Activated CD8-positive, alpha-beta memory T cell treated with anti-CD3 and anti-CD28 coated beads for 48 hours (primary cell): Measurements from ENCODE around the gene HRH3.

Experiments
- DNase-seq, 3 experiments: peaks; one replicate each; pipeline ENCODE4 v3.0.0-alpha.2; 2020; ENCODE audit warnings: low read depth in 2 of 3, low spot score in 2 of 3

Gene HRH3

GRCh38 chr20:62230696-62231095, 10.6 kb upstream of the HRH3 start:
- no peak for DNase-seq

- DNase-seq = no peak
Observed at GRCh38 chr20:62230276-62230675, 10.2 kb upstream of the HRH3 start.

GRCh38 chr20:62229667-62230066, 9.6 kb upstream of the HRH3 start:
- no peak for DNase-seq

- no peak for DNase-seq
Observed at GRCh38 chr20:62228982-62229545, 9.0 kb upstream of the HRH3 start.

- no peak for DNase-seq
Observed at GRCh38 chr20:62227977-62228958, 8.2 kb upstream of the HRH3 start.

- DNase-seq = no peak
Observed at GRCh38 chr20:62227591-62227976, 7.5 kb upstream of the HRH3 start.

- DNase-seq = no peak
Observed at GRCh38 chr20:62226707-62227590, 6.9 kb upstream of the HRH3 start.

GRCh38 chr20:62225820-62226635, 6.0 kb upstream of the HRH3 start:
- no peak for DNase-seq

- DNase-seq = no peak
Observed at GRCh38 chr20:62225026-62225425, 4.9 kb upstream of the HRH3 start.

GRCh38 chr20:62224113-62224855, 4.2 kb upstream of the HRH3 start:
- no peak for DNase-seq

- DNase-seq = no peak
Observed at GRCh38 chr20:62223571-62223970, 3.5 kb upstream of the HRH3 start.

- DNase-seq = no peak
Observed at GRCh38 chr20:62222972-62223371, 2.9 kb upstream of the HRH3 start.

GRCh38 chr20:62222266-62222850, 2.3 kb upstream of the HRH3 start:
- DNase-seq = no peak

GRCh38 chr20:62220666-62221568, 839 bp upstream of the HRH3 start:
- no peak for DNase-seq

- DNase-seq = no peak
Observed at GRCh38 chr20:62219101-62219991, 732 bp downstream of the HRH3 start.

GRCh38 chr20:62217913-62218773, 1.9 kb downstream of the HRH3 start:
- DNase-seq = no peak
